GM21576 (cell line): ENCODE measurements around the gene MYPOP.

ENCODE experiments used
- ATAC-seq: cut with Tn5 transposase; IDR thresholded peaks from one replicate; pipeline ENCODE4 v1.9.1; 2021; ENCODE audit warnings: mild to moderate bottlenecking, moderate library complexity; ENCODE audit not compliant: unreplicated experiment

The MYPOP gene

DNA sequence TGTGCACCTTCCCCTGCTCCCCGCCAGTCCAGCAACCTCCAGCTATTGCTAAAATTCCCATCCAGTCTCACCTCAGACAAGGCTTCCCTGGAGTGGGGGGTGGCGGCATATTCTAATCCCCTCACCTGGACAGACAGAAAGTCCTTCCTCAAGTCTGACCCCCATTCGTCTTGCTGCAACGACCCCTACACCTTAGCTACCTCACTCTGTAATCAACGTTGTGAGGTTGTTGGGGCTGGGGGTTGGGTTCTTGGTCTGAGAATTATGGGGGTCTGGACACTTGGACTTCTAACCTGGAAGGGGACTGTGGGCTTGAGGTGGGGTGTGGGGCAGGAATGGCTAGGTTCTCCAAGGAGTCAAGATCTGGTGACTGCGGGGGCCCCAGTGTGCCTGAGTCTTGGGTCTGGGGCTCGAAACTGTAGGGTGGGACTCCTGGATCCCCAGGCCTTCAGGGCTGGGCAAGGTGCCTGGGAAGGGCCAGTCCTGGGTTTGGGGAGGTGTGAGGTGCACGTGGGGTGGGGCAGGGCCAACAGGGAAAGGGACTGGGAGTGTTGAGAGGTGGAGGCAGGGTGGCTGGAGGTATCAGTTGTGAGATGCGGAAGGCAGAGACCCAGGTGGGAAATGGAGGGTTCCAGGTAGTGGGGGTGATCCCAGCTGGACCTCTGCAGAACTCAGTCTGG lies 37.0 kb downstream of the MYPOP start:
- ATAC-seq: no peak

DNA sequence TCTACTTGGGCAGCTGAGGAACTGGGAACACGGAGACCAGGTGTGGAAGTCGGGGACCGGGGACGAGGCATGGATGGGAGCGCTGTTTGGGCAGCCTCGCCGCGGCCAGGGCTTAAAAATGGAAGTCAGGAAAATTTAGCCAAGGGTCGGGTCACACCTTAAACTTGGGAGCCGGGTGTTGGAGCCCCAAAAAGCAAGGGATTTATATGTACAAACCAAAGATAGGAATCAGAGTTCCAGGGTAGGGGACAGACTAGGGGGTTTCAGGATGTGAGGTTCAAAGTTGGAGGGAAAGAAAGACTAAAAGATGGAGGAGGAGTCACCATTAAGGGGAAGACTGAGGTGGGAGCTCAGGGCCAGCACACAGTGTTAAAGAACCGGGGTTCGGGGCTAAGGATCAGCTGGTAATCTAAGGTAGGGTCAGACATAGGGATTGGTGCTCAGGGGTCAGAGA lies 37.8 kb downstream of the MYPOP start:
- no peak for ATAC-seq

DNA sequence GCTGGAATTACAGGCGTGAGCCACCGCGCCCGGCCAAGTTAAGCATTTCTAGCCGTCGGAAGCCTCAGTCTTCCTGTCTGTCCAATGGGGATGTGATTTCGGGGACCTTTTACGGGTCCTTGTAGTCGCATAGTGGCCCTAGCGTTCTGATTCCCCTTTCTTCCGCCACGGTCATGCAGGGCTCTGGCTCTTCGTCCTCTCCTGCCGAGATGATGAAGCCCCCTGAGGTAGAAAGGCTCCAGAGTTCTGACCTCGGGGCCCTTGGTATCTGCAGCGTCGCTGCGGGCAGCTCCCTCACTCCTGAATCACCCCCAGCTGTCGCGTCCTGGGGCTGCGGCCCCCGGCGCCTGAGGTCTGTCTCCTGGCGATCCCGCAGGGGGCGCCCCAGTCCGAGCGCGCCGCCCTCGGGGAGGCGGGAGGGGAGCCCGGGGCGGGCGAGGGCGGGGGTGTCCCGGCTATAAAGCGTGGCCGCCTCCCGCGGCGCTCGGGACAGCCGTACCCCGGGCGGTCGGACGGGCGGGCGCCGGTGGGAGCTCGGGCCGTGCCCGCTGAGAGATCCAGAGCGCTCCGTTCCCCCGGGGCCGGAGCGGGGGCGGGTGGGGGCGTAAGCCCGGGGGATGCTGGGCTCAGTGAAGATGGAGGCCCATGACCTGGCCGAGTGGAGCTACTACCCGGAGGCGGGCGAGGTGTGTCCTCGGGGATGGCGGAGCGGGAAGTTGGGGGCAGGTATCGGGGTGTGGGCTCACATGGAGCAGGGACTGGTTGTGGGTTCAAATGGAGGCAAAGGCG lies 38.4 kb downstream of the MYPOP start, which contains the start of gene FOXA3:
Gene FOXA3, plus strand, starts transcription at position 487 of the 789 bp plus-strand sequence. Its CDS starts 131 bp downstream, at position 618.
- no peak for ATAC-seq

DNA sequence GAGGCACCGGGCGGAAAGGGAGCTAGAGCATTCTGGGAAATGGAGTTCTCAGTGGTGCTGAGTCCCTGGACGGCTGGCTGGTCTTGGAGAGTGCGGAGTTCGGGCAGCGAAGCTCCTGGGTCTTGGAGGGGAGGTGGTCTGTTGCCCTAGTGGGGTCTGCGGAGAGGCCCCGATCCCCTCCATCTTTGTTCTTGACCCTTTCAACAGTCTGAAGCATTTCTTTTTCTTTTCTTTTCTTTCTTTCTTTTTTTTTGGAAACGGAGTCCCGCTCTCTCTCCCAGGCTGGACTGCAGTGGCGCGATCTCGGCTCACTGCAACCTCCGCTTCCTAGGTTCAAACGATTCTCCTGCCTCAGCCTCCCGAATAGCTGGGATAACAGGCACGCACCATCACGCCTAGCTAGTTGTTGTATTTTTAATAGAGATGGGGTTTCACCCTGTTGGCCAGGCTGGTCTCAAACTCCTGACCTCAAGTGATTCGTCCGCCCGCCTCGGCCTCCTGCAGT lies 39.0 kb downstream of the MYPOP start:
- ATAC-seq: no peak

DNA sequence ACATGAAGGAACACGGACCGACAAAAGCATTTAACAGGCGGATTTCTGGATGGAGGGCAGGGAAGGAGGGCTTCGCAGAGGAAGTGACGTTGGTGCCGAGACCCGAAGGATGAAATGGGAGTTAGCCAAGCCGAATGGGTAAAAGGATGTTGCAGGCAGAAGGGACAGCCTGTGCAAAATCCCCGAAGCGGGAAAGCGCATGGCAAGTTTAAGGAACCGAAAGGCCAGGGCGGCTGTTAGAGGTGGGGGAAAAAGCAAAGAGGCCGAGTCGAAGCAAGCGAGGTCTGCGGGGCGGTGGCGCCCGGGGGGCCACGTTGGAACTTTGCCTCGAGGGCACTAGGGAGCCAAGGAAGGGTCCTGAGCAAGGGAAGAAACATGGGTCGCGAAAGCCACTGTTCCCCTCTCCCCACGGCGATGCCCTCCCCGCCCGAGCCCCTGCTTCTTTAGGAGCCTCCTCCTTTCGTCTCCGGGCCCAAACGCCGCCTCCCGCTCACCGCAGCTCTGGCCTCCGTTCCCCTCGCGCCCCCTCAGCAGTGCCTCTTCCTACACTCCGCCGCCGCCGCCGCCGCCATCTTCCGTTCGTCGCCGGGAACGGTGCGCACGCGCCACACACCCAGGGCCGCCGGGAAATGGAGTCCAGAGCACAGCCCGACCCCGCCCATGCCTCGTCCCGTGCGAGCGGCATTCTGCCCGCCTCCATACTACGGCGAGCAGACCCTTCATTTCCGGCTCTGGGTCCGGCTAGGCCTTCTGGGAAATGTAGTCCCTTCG lies 39.7 kb downstream of the MYPOP start, which contains the start of gene SYMPK:
Gene SYMPK, minus strand, starts transcription at position 584 of the 771 bp plus-strand sequence. CDS start 8,652 bp downstream, outside the sequence.
- ATAC-seq: peak; percentile 80

DNA sequence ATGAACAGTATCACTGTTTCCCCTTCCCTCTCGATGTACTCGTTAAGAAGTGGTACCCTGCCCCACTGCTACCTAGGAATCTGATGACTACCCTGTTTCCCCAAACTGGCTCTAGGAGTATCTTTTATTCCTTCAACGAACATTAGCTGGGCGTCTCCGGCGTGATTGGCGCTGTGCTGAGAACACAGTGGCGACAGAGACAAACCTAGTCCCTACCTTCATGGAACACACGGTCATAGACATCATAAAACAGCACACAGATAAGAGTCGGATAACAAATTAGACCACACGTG lies 40.2 kb downstream of the MYPOP start:
- no peak for ATAC-seq

DNA sequence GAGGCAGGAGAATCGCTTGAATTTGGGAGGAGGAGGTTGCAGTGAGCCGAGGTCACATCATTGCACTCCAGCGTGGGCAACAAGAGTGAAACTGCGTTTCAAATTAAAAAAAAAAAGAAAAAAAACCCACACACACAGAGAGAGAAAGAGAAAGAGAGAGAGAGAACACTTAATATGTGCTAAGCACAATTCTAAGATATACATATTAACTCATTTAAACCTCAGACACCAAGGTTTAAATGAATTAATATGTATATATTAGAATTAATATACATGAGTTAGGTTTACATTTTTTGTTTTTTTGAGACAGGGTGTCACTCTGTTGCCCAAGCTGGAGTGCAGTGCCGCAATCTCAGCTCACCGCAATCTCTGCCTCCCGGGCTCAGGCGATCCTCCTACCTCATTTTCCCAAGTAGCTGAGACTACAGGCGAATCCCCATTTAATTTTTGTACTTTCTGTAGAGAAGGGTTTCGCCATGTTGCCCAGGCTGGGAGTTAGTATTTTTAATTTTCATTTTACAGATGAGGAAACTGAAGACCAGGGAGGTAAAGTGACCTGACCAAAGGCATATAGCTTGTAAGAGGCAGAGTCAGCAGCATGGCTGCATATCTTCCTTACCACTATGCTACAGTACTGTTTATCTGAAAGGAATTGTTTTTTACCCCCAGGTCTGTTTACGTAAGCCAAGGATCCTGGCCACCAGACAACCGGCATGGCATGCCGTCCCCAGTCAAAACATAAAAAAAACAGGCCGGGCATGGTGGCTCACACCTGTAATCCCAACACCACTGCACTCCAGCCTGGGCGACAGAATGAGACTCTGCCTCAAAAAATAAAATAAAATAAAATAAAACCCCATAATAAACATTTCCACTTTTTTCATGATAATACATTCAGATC lies 41.8 kb downstream of the MYPOP start:
- no peak for ATAC-seq

DNA sequence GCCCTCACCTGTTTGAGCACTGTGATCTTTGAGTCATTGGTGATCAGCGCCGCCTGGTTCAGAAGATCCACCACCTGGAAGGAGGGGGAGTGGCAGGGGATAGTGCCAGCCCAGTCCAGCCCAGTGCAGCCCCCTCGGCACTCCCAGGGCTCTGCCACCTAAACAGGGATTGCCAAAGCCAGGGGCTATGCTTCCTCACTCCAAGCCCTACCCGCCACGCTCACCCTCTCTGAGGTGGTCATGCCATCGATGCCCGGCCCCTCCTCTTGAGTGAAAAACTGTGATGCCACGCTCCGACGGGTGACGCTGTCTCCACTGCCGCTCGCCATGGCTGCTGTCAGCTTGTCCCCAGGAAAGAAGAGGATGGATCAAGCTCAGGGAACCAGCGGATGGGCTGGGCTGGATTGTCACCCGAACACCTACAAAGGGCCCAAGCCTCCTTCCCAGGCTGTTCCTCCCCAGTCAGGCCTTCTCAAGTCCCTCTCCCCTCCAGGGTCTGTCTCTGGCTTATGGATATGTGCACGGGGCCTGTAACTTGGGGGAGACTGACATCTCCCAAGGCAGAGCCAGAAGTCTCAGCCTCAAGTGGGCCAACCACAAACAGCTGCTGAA lies 48.1 kb downstream of the MYPOP start:
- ATAC-seq: no peak

DNA sequence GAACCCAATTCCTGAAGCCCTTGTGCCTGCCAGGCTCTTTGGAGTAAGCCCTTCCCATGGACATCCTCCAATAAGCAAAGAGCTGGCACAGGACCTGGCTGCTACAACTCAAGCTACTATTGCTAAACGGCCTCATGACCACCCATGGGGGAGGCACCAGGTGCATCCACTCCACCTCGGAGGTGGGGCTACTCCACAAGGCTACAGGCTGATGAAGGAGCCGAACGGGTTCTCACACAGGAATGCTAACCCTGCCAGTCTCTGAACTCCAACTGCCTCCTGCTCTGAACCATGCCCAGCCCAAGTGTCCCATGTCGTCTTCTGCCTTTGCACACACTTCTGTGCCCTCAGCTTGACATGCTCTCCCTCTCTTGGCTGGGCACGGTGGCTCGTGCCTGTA lies 49.4 kb downstream of the MYPOP start:
- no peak for ATAC-seq

DNA sequence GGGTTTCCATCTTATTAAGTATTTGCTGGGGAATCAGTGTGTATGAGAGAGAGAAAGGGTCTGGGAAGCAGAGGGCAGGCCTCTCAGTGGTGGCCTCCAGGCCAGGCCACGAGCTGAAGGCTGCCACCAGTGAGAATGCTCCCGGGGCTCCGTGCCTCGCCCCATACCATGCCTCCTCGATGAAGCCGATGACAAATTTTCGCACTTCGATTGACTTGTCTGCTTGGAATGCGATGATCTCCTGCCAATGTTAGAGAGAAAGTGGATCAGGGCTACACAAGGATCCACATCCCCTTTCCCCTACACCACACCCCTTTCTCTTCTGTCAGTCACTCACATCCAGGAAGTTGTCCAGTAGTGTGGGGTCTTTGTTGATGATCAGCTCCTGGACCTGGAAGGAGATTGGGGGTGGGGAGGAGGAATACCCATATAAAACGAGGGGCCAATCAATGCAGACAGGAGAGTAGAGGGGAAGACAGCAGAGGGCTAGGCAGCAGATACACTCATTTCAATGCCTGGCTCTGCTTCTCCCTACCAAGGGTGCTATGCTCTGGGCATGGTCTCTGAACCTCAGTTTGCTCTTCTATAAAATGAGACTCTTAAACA lies 50.2 kb downstream of the MYPOP start:
- ATAC-seq: no peak

DNA sequence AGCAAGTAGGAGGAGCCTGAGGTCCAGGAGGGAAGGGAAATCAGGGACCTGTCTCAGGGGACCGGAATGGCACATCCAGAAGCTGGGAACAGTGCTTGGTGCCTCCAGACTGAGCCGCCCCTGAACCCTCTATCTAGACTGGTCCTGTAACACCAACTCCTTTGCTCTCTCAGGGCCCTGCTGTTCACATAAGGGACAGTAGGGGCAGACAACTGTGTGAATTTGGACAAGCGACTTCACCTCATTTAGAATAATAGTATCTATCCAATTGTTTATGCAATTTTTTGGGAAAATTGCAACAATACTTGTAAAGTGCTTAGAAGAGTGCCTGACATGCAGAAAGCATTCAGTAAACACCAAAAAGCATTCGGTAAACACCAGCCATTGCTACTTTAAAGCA lies 53.5 kb downstream of the MYPOP start:
- no peak for ATAC-seq

DNA sequence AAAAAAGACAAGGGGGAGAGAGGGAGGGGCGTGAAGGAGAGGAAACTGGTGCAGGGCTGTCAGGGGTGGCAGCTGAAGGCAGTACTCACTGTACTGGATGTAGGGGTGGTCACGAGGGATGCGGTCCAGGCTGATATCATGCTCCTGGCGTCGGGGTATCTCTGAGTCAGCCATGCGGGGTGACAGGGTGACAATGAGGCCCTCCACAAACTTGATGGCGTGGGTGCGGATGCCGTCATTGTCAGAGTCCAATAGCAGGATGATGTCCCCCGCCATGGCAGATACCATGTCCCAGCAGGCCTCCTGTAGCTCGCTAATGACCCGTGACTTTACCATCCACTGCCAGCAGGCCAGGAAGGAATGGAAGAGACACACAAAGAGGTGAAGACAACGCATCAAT lies 54.8 kb downstream of the MYPOP start:
- ATAC-seq: no peak

DNA sequence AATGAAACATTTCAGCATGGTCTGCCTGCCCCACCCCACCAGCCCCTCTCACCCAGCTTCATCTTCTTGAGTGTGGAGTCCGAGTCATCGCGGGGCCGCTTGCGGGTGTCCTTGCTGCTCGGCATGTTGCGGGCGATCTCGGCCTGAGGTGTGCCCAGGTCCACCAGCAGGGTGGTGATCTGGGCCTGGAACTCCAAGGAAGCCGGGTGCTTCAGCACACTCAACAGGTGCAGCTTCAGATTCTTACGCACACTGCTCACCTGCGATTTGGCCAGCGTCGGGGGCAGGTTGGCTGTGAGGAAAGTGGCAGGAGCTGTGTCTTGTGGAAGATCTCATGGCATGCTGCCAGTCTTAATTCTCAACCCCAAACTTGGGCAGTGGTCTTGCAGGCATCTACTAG lies 60.2 kb downstream of the MYPOP start:
- no peak for ATAC-seq
